H9 (cell line): ENCODE measurements around the gene TNK2. TPM values are rescaled to one million over a fixed set of nuclear protein-coding genes. Genes with fewer than 3 reads are reported as not detected.

Source experiments
- DNase-seq: peaks from one replicate; pipeline ENCODE4 v3.0.0-alpha.2; 2017
- H2AFZ ChIP-seq: one replicate; pipeline ENCODE4 v1.6.1; 2013; ENCODE audit warnings: mild to moderate bottlenecking, low read length, control low read depth, moderate library complexity
- H2AK5ac ChIP-seq: 2 replicates; pipeline ENCODE4 v1.6.1; 2013; ENCODE audit warnings: low read length, control low read depth, mixed read lengths; ENCODE audit not compliant: insufficient read length
- H2BK120ac ChIP-seq: one replicate; pipeline ENCODE4 v1.6.1; 2013; ENCODE audit warnings: low read depth, mild to moderate bottlenecking, low read length, control low read depth, inconsistent platforms; ENCODE audit not compliant: poor library complexity, severe bottlenecking
- H2BK12ac ChIP-seq: 2 replicates; pipeline ENCODE4 v1.6.1; 2013; ENCODE audit warnings: low read length, control low read depth, mixed read lengths, low read depth; ENCODE audit not compliant: insufficient read length
- H2BK15ac ChIP-seq: 2 replicates; pipeline ENCODE4 v1.6.1; 2013; ENCODE audit warnings: low read depth, low read length, control low read depth
- H2BK20ac ChIP-seq: one replicate; pipeline ENCODE4 v1.6.1; 2013; ENCODE audit warnings: low read depth, mild to moderate bottlenecking, low read length, control low read depth, inconsistent platforms; ENCODE audit not compliant: poor library complexity, severe bottlenecking
- H2BK5ac ChIP-seq: 2 replicates; pipeline ENCODE4 v1.6.1; 2013; ENCODE audit warnings: low read length, control low read depth, mixed read lengths; ENCODE audit not compliant: insufficient read length
- H3K14ac ChIP-seq: 2 replicates; pipeline ENCODE4 v1.6.1; 2013; ENCODE audit warnings: low read length, control low read depth; ENCODE audit not compliant: insufficient read depth
- H3K18ac ChIP-seq: 2 replicates; pipeline ENCODE4 v1.6.1; 2013; ENCODE audit warnings: low read depth, mild to moderate bottlenecking, mixed read lengths, low read length, control low read depth; ENCODE audit not compliant: insufficient read length
- H3K23ac ChIP-seq: 2 replicates; pipeline ENCODE4 v1.6.1; 2013; ENCODE audit warnings: low read length, control low read depth, mixed read lengths, low read depth; ENCODE audit not compliant: insufficient read length
- H3K23me2 ChIP-seq: 2 replicates; pipeline ENCODE4 v1.6.1; 2013; ENCODE audit warnings: low read depth, mild to moderate bottlenecking, mixed read lengths, low read length, control low read depth; ENCODE audit not compliant: insufficient read length, poor library complexity, severe bottlenecking
- H3K27ac ChIP-seq: 2 replicates; pipeline ENCODE4 v1.5.1; 2013; ENCODE audit warnings: low read length, control low read depth, mixed read lengths, low read depth; ENCODE audit not compliant: insufficient read length
- H3K27me3 ChIP-seq: 2 replicates; pipeline ENCODE4 v1.6.1; 2013; ENCODE audit warnings: low read length, control low read depth, inconsistent platforms; ENCODE audit not compliant: insufficient read depth
- H3K4ac ChIP-seq: 2 replicates; pipeline ENCODE4 v1.6.1; 2013; ENCODE audit warnings: low read depth, mild to moderate bottlenecking, control low read depth, inconsistent platforms, low read length, moderate library complexity
- H3K4me1 ChIP-seq: 2 replicates; pipeline ENCODE4 v1.6.1; 2013; ENCODE audit warnings: low read length, control low read depth, inconsistent platforms; ENCODE audit not compliant: insufficient read depth
- H3K4me2 ChIP-seq: 2 replicates; pipeline ENCODE4 v1.6.1; 2013; ENCODE audit warnings: low read length, control low read depth, mixed read lengths; ENCODE audit not compliant: insufficient read length, insufficient read depth
- H3K56ac ChIP-seq: 2 replicates; pipeline ENCODE4 v1.6.1; 2013; ENCODE audit warnings: low read depth, mild to moderate bottlenecking, mixed read lengths, low read length, control low read depth; ENCODE audit not compliant: insufficient read length
- H3K79me1 ChIP-seq: 2 replicates; pipeline ENCODE4 v1.6.1; 2013; ENCODE audit warnings: low read depth, mild to moderate bottlenecking, moderate library complexity, low read length, control low read depth, inconsistent platforms; ENCODE audit not compliant: insufficient read depth, poor library complexity, severe bottlenecking
- H3K79me2 ChIP-seq: 2 replicates; pipeline ENCODE4 v1.6.1; 2013; ENCODE audit warnings: low read length, control low read depth, inconsistent platforms; ENCODE audit not compliant: insufficient read depth
- H3K9ac ChIP-seq: 2 replicates; pipeline ENCODE4 v1.6.1; 2013; ENCODE audit warnings: low read length, control low read depth, mixed read lengths; ENCODE audit not compliant: insufficient read length; ENCODE audit errors: extremely low read depth
- H3K9me3 ChIP-seq: one replicate; pipeline ENCODE4 v1.6.1; 2013; ENCODE audit warnings: low read depth, low read length, inconsistent platforms; ENCODE audit not compliant: control insufficient read depth
- H3T11ph ChIP-seq: one replicate; pipeline ENCODE4 v1.6.1; 2013; ENCODE audit warnings: mild to moderate bottlenecking, low read length, control low read depth, inconsistent platforms
- H4K20me1 ChIP-seq: one replicate; pipeline ENCODE4 v1.6.1; 2013; ENCODE audit not compliant: control insufficient read depth, insufficient read length, insufficient read depth
- H4K5ac ChIP-seq: 2 replicates; pipeline ENCODE4 v1.6.1; 2013; ENCODE audit warnings: low read depth, mild to moderate bottlenecking, mixed read lengths, low read length, control low read depth; ENCODE audit not compliant: insufficient read length
- H4K8ac ChIP-seq: replicated peaks from 2 replicates; pipeline ENCODE4 v1.6.1; 2013; ENCODE audit warnings: low read length, control low read depth, mixed read lengths, low read depth; ENCODE audit not compliant: insufficient read length
- H4K91ac ChIP-seq: 2 replicates; pipeline ENCODE4 v1.6.1; 2013; ENCODE audit warnings: low read depth, mild to moderate bottlenecking, moderate library complexity, mixed read lengths, low read length, control low read depth; ENCODE audit not compliant: insufficient read length
- H3K27ac Mint-ChIP-seq, 3 experiments: 2 replicates in 2 of 3; 3 replicates in 1 of 3; pipeline ENCODE4 v1.8.0; 2020 to 2021; ENCODE audit warnings: mixed read lengths in 3 of 3, mild to moderate bottlenecking in 1 of 3, moderate library complexity in 1 of 3
- H3K27me3 Mint-ChIP-seq: 2 replicates; pipeline ENCODE4 v1.8.0; 2021; ENCODE audit warnings: low read depth, mild to moderate bottlenecking, moderate library complexity, mixed read lengths
- H3K36me3 Mint-ChIP-seq, 3 experiments: 2 replicates in 2 of 3; 3 replicates in 1 of 3; pipeline ENCODE4 v1.8.0; 2020 to 2021; ENCODE audit warnings: low read depth in 3 of 3, mixed read lengths in 3 of 3; ENCODE audit not compliant: insufficient read depth in 1 of 3
- H3K4me1 Mint-ChIP-seq, 2 experiments: 2 replicates each; pipeline ENCODE4 v1.8.0; 2020; ENCODE audit warnings: mixed read lengths in 2 of 2
- H3K4me3 Mint-ChIP-seq, 2 experiments: 2 replicates in 1 of 2; 3 replicates in 1 of 2; pipeline ENCODE4 v1.8.0; 2020 to 2021; ENCODE audit warnings: mild to moderate bottlenecking in 2 of 2, mixed read lengths in 2 of 2, moderate library complexity in 1 of 2
- H3K9me3 Mint-ChIP-seq, 2 experiments: 2 replicates in 1 of 2; 3 replicates in 1 of 2; pipeline ENCODE4 v1.8.0; 2020; ENCODE audit warnings: mild to moderate bottlenecking in 2 of 2, mixed read lengths in 2 of 2, moderate library complexity in 1 of 2
- CTCF ChIP-seq: fragments of 200-600 bp; sonication (generic); conservative IDR thresholded peaks from 3 replicates; pipeline ENCODE4 v1.8.0; 2021; ENCODE audit warnings: antibody characterized with exemption, mild to moderate bottlenecking
- WGBS: extraction: QIAGEN DNeasy Blood & Tissue Kit; methylation state at CpG from one replicate; pipeline ENCODE4 v1.1.7; 2013; ENCODE audit warnings: missing lambda C conversion rate, low lambda C conversion rate, mixed read lengths; ENCODE audit not compliant: insufficient read length; ENCODE audit errors: extremely low coverage; 5-methylcytosine and 5-hydroxymethylcytosine counted together
- total RNA-seq: library from RNA; stranded (reverse); gene quantifications from 2 replicates; pipeline ENCODE4 v1.2.1, GENCODE V29; 2021

The TNK2 gene
- total RNA-seq, 1 experiment from 2014 or later, result 34.5 TPM

DNA sequence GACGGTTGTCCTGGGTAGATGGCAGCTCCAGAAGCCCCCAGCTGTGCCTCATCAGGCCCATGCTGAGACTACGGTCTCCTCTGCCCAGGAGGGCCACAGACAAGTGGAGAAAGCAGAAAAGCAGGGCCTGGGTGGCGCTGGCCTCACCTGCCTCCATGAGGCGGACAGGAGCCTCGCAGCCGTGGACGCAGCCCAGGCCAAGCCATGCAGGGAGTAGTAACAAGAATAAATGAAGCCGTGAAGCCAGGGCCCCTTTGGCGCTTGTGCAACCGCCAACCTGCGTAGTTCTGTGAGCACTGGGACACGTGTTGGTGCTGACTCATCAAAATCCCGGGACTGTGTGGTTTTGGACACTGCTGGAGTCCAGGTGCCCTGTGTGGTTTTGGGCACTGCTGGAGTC lies 84.4 kb downstream of the TNK2 start:
- no peak overlapping the region for H2BK12ac ChIP-seq
- H3K4me1 Mint-ChIP-seq, result peaks cover 7 to 8% of the 10 kb centered on the region in 2 experiments; a peak in 3 of 4 replicates
- no peaks in the 10 kb centered on the region; the same call in 1 of the 2 replicates for H3K4me1 ChIP-seq
- no peaks in the 10 kb centered on the region for H3K79me1 ChIP-seq
- H3K4me3 Mint-ChIP-seq, result no peak overlapping the region
- H3K27ac ChIP-seq, result no peak overlapping the region
- H3K18ac ChIP-seq, result no peak overlapping the region
- no peaks in the 10 kb centered on the region for H3K23me2 ChIP-seq
- H3K14ac ChIP-seq, result peak overlapping the region; percentile 31; the same call in 1 of the 2 replicates
- H2BK20ac ChIP-seq, result no peak overlapping the region
- H2BK15ac ChIP-seq, result no peak overlapping the region
- H3T11ph ChIP-seq, result no peak overlapping the region
- no peak overlapping the region for H3K4ac ChIP-seq
- H3K79me2 ChIP-seq, result no peaks in the 10 kb centered on the region
- H2AK5ac ChIP-seq, result no peak overlapping the region
- H3K23ac ChIP-seq, result no peak overlapping the region
- no peaks in the 10 kb centered on the region; a peak in 1 of 5 replicates for H3K9me3 Mint-ChIP-seq
- H3K4me2 ChIP-seq, result no peak overlapping the region
- H4K8ac ChIP-seq, result no peak overlapping the region
- H4K20me1 ChIP-seq, result no peaks in the 10 kb centered on the region
- no peak overlapping the region for H3K56ac ChIP-seq
- H3K27me3 ChIP-seq, result no peaks in the 10 kb centered on the region
- TF ChIP-seq CTCF, result peak; percentile 24; the same call in 1 of the 3 replicates
- no peak overlapping the region for H2AFZ ChIP-seq
- no peak overlapping the region for H2BK5ac ChIP-seq
- no peak overlapping the region for H3K9ac ChIP-seq
- peak overlapping the region in 2 of 3 experiments; percentile 23 to 28; a peak in 1 of 7 replicates for H3K27ac Mint-ChIP-seq
- no peak for DNase-seq
- no peak overlapping the region for H4K5ac ChIP-seq
- no CpG with 5 or more reads among the region's 13 CpGs for WGBS
- H3K36me3 Mint-ChIP-seq, result no peaks in the 10 kb centered on the region
- no peak overlapping the region for H2BK120ac ChIP-seq
- no peak overlapping the region for H4K91ac ChIP-seq
- peaks cover 2% of the 10 kb centered on the region; the same call in 1 of the 2 replicates for H3K27me3 Mint-ChIP-seq
- H3K9me3 ChIP-seq, result no peaks in the 10 kb centered on the region
